Activated T-cell treated with anti-CD3 and anti-CD28 coated beads for 4 hours (primary cell): Measurements from ENCODE around the gene MAP2K6.

Source experiments
- DNase-seq: peaks from one replicate; pipeline ENCODE4 v3.0.0-alpha.2; 2020

Gene MAP2K6

DNA sequence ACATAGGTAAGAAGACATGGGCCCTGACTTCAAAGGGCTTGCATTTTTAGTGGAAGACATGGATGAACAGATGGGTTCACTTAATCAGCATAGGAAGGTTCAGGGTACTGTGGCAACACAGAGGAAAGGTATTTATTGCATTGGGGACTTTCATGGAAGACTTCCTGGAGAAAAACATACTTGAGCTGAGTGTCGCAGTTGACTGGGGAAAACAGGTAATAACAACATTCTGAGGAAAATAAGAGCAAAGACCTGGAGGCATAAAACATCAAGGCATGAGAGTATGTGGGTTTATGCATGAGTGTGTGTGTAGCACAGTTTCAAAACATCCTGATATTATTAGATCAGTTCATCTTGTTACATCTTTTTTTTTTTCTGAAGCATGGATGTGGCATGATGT is 82.7 kb downstream of the MAP2K6 start:
- no peak for DNase-seq

DNA sequence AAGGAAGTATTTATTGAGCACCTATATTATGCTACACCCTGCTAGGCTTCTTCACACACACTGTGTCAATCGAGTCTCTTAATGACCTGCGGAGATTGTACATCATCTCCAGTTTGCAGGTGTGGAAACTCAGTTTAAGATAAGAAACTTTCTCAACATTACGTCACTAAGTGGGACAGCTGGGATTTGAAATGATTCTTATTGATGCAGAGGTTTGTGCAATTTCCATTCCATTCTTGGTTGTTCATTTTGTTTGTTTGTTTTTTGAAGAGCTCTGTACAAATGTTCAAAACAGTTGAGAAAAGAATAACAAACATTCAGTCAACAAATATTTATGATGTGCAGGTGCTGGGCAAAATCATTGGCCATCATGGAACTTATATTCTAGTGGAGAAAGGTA is 84.8 kb downstream of the MAP2K6 start:
- no peak for DNase-seq

DNA sequence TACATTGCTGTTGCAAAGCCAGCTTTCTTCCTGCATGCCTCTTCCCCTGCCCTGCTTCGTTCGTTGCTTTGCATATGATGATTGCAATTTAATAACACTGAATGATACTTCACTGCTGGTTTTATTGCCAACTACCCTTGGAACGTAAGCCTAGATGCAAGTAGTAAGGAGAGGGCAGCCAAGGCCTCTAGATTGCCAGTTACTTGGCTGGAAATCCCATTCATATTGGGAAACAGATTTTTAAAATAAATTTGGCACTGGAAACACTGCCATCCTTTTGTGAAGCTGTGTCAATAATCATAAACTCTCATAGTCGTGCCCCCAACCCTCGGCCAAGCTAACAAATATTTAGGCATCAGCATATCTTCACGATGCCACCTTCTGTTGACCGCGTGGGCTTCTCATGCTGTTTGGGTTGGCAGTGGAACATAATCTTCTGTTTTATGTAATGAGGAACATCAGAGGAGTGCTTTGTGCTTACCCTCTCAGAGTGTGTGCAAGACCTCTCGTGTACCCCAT is 86.5 kb downstream of the MAP2K6 start:
- no peak for DNase-seq

DNA sequence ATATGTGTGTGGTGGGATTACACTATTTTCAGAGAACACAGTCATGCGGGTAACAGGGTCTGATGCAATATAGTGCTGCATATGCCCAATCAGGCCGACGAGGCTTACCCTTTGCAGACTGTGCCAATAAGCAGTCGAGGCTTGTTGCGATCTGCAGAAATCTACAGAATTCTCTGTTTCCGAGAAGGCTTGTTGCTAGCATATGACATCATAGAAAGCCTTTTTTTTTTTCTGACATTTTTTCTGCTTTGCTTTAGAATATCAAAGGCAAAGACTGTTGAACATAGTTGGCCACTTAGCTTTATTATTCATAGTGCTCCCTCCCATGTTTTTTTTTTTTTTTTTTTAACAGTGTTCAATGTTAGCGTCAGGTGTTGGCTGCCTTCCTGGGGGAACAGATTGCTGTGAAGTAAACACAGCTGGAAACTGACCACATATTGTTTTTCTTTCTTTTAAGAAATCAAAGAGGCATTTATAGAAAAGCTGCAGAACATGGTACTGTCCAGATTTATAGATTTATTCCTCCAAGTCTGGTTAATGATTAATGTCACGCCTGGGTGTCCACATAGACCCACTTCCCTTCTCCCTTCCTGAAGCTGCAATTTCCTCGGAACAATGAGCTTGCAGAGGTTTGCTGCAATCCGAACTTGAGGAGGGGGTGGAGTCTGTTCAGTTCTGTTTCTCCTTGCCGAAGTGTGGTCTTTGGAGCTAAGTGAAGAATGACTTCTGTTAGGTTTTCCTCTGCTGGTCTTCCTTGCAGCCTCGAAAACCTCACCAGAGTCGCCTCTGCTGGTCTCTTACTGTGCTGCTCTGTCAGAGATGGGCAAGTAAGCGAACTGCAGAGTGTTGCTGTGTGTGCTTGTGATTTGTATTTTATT is 87.3 kb downstream of the MAP2K6 start:
- DNase-seq: no peak

DNA sequence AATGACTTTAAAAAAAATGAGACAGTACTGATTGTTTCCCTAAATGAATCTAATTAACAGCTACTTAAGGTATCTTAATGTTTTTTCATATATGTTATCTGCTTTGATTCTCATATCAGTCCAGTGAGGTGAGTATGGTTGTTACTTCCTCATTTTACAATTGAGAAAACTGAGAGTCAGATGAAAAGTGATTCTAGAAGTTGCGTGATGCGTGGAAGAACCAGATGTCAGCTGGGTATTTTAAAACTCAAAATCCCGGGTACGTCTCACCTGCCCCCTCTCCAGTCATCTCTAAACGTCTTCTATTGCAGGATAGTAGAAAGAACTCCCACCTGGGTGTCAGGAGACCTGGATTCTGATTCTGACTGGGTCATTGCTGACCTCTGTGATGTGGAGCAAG is 89.2 kb downstream of the MAP2K6 start:
- DNase-seq: no peak

DNA sequence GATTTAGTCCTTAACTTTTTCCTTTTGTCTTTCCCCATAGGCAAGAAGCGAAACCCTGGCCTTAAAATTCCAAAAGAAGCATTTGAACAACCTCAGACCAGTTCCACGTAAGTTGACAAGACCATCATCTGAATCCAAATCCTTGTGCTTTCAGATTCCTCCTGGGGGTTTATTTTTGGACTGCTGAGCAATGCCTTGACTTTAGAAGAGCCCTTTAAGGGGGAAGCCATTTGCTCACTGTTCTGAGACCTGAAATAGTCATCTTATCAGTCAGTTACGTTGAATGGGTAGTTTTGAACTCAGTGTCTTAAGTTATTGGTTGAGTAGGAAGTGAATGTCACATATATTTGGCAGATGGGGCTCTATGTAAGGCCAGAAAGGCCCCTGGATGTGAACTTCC is 91.2 kb downstream of the MAP2K6 start:
- DNase-seq: no peak

DNA sequence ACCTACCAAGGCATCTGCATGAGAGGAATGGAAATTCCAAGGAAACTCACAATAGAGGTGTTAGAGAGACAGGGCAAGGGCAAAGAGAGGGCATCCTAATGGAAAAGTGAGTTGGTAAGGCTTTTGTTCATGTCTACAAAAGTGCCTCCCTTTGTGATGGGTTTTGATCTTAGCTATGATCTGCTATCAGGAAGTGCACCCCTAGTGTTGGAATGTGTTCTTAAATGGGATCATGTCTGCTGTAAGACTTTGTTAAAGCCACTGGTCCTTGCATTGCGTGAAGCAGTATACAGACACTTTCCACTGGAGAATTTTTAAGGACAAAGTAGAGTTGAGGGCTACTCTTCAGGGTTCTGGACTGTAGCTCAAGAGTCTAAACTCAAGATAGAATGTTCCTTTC is 92.0 kb downstream of the MAP2K6 start:
- DNase-seq: no peak

DNA sequence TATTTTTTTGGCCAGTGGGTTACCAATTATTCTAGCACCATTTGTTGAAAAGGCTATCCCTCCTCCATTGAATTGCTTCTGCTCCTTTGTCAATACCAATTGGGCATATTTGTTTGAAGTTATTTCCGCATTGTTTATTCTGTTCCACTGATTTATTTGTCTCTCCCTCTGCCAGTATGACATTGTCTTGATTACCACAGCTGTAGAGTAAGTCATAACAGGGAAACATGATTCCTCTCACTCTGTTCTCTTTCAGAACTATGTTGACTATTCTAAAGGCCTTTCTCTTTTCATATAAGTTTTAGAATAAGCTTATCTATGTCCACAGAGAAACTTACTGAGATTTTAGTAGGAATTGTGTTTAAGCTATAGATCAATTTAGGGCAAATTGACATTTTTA is 94.3 kb downstream of the MAP2K6 start:
- DNase-seq: no peak

DNA sequence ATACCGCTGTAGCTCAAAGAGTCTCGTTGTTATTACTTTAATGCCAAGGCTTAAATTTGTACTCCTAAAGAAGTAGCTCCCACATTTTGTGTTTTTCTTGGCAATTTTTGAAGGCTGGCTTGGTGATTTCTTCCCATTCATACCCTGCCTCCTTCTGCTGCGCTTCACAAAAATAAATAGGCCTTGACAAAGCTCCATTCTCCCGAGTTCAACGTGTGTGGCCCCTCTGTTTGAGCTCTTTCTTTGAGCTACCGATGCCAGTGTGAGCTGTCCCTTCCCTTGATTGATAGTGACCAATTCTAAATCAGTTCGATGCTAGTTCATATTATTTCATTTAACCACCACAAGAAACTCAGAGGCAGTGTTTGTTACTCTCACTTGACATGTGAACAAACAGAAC is 96.8 kb downstream of the MAP2K6 start:
- no peak for DNase-seq

DNA sequence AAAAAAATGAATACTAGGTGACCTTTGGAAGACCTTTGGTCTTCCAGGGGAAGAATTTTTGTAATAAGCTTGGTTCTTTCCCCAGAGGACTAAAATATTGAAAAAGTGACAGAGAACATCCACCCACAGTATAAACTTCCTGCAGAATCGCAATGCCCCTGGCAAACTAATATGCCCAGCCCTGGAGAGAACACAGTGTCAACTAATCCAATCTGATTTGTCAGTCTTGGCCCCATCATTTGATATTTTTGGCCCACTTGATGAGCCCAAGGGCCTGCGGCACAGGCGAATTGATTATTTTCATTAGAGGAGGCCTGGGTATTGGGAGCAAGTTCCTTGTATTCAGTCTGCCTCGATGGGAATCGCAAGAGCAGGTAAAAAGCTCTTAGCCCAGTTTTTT is 98.4 kb downstream of the MAP2K6 start:
- no peak for DNase-seq

DNA sequence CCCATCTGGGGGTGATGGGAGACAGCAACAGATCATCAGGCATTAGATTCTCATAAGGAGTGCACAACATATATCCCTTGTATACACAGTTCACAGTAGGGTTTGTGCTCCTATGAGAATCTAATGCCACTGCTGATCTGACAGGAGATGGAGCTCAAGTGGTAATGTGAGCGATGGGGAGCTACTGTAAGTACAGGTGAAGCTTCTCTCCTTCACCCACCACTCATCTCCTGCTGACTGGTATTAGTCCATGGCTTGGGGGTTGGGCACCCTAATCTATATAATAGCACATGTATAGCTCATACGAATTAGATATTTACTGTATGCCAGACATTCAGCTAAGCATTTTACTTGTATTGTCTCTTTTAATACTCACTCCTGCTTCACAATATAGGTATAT is 101.7 kb downstream of the MAP2K6 start:
- DNase-seq: no peak

DNA sequence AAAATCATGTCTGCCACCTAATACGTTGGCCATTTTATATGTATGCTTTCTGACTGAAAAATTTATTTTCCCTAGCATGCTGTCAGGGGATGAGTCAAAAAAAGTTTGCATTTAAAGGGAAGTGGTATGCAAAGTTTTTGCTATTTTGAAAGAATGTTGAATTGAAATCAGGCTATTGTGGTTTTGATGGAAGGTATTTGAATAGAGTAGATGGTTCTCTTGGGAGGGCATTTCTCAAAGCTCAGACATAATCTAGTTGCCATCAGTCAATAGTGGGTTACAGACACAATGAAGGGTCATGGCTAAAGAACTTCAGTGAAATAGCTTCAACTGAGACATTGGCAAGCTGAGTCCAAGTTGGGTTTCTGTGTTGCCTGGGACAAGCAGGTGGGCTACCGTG is 102.4 kb downstream of the MAP2K6 start:
- no peak for DNase-seq

DNA sequence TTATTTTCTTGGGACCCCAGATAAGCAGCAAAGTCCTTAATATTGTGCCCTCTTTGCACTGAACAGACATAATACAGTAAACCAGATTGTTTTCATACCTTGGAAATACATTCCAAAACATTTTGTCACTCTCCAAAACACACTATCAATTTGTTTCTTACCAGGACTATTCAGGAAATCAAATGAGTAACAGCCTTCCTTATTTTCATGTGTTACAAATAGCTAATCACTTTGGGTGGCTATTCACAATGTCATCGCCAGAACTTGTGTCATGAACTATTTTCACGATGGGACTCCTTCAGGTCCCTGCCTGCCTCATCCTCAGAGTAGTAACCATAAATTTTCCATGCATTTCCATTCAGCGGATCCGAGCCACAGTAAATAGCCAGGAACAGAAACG is 104.5 kb downstream of the MAP2K6 start:
- DNase-seq: no peak

DNA sequence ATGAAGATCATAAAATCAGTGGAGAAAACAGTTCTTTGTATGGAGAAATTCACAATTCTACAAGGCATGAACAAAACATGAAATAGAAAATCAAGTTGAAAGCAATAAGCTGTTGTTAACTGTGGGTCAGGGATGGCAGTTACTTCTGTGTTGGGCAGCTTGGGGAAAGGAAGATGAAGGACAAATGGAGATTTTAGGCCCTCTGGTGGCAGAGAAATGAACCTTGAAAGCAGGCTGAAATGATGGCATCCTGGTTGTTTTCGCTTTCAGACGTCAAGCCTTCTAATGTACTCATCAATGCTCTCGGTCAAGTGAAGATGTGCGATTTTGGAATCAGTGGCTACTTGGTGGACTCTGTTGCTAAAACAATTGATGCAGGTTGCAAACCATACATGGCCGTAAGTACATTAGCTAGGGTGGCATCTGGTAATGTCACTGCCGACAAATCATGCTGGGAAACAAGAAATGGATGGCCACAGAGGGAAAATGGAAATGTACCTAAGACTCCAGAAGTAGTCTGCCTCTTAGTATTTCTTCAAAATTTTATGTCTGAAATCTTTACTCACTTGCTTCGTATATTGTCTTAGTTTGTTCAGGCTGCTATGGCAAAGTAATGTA is 108.9 kb downstream of the MAP2K6 start:
- DNase-seq: no peak

DNA sequence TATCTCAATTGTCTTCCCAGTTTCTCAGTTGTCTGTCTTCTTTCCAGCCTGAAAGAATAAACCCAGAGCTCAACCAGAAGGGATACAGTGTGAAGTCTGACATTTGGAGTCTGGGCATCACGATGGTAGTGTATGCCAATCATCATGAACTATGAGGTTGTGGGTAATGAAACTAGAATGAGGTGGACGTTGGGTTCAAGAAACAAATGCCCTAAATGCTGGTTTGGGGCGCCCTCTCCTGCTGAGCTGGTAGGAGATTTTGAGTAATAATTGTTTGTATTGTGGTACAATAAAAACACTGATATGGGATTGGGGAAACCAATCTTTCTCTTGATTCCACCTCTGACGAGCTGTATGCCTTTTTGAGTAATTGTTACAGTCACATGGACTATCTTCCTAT is 110.4 kb downstream of the MAP2K6 start:
- no peak for DNase-seq

DNA sequence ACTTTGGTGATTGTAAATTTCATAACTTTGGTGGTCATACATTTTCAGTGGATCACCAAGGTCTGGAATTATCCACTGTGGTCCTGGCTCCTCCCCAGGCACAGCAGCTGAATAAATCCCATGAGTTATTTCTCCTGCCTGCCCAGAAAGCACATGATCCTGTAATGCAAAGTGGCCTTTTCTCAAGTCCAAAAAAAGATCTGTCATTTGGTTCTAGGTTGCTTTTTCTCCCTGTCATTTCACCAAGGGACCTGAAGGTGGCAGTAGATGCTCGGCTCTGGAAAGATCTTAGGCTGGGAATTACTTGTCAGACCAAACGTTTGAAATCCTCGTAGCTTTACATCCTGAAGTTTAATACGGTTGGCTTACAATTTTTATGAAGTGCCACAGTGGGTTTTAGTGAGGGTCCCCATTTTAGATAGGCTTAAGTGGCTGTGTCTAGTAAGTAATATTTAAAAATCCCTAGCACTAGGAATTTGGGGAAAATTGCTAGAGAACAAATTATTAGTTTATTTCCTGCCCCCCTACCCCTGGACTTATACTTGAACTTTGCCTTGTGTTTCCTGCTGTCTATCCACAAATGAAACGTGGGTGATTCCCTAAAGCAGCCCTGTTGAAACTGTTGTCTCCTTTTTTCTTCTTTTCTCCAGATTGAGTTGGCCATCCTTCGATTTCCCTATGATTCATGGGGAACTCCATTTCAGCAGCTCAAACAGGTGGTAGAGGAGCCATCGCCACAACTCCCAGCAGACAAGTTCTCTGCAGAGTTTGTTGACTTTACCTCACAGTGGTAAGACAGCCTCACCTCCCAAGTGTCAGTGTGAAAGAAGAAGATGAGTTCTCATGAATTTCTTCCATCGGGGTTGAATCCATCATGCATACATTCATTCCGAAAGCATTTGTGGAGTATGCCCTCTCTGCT is 111.7 kb downstream of the MAP2K6 start:
- no peak for DNase-seq

DNA sequence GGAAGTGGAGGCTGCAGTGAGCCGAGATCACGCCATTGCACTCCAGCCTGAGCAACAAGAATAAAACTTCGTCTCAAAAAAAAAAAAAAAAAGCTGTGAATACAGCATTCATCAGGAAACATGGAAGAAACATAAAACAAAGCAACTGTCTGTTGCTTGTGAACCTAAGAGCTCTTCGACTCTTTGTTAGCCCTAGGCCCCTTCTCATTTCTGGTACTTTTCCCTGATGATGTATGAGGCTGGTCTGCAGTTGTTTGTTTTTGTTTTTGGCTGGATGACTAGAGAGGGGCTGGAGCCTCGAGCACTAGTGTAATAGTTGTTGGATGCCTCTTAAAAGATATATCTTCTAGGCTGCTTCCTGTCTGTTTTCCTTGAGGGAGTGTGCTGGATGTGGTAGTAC is 113.5 kb downstream of the MAP2K6 start:
- DNase-seq: no peak

DNA sequence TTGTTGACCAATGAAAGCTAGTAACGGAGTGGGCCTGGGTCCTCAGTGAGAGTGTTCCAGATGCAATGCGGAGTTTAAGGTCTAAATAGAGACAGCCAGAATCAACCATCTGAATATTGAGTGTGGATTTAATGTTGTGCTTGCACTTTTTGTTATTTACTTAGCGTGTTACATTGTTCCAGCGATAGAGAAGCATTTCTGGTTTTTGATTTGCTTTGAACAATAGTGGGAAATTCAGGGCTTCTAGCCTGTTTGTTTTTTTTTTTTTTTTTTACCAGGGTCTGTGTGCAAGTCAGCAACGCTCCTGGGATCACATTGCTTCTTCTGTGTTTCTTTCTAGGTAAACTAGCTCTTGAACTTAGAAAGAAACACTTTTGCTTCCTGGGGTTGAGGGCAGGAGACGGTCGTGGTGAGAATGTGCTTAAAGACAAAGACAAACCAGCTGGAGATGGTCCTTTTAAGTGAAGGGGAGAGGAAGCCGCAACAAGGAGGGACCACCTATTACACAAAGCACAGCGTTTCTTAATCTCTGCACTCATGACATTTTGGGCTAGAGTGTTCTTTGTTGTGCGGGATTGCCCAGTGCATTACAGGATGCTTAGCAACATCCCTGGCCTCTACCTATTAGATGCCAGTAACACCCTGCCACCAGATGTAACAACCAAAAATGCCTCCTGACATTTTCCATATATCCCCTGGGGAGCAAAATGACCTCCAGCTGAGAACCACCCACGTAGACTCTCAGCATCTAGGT is 119.2 kb downstream of the MAP2K6 start:
- no peak for DNase-seq

DNA sequence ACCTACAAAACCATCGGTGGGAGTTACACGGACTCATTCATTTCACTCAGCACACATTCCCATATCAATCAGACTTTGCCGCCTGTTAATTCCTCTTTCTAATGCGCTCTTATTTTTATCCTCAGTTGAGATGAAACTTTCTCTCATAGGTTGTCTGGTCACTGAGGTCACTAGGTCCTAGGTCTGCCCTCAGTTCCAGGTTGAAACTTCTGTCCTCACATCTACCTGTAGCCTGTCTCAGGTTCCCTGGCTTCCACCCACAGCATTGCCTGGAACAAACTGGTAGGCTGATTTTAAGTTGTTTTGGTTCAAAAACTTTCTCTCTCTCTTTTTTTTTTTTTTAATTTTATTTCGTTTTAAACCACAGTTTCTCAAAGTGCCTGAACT is 119.7 kb downstream of the MAP2K6 start:
- no peak for DNase-seq

DNA sequence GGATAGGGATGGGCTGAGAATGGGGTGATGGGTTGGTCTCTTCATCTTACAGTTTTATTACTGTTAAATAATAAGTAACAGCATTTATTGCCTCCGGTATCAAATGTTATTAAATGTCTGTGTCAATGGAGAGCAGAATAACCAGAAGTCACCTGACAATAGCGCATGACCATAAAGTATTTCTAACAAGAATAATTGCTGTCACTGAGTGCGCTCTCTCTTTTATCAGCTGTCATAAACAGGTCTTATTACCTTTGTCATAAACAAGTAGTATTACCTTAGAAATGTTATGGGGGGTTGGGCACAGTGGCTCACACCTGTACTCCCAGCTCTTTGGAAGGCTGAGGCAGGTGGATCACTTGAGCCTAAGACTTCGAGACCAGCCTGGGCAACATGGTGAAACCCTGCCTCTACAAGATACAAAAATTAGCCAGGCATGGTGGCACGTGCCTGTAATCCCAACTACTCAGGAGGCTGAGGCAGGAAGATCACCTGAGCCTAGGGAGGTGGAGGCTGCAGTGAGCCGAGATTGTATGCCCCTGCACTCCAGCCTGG is 120.6 kb downstream of the MAP2K6 start:
- DNase-seq: no peak

DNA sequence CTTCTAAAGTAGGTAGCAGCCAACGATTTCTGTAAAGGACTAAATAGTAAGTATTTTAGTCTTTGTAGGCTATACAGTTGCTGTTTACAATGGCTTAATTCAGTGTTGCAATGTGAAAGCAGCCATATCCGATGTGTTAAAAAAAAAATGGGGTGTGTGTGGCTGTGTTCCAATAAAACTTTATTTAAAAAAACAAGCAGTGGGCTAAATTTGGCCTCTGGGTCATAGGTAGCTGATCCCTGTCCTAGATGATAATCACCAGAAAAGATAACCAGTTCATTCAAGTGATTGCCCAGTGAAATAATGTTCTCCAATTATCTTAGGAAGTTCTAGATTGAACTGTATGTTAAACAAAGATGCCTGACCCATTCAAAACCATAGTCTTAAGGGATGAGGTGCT is 124.3 kb downstream of the MAP2K6 start:
- no peak for DNase-seq

DNA sequence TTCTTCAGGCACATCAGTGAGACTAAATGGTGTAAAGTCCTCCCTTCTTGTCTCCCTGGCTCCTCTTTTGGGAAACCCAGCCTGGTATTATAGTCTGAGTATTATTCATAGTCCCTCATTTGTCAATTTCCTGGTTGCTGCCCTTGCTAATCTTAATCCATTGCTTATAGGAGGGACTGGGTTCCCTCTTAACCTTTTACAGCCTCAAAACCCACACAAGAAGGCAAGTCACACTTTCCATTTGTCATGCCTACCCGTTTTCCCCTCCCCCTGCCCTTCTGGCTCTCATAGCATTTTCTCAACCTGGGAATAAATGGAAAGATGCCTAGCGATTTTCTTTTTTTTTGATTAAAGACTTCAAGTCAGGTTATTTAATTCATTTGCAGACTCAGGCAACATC is 124.8 kb downstream of the MAP2K6 start:
- DNase-seq: no peak
